Smooth muscle cell (in vitro differentiated cells): ENCODE data around the gene STARD9. TPM values are rescaled to one million over a fixed set of nuclear protein-coding genes. Genes with fewer than 3 reads are reported as not detected.

ENCODE experiments used
- DNase-seq: peaks from one replicate; lab custom pipeline; 2025; ENCODE audit not compliant: unreplicated experiment; lab: John Stamatoyannopoulos, UW
- H2AFZ ChIP-seq: fragments of 200-600 bp; sonication (generic); 2 replicates; pipeline ENCODE4 v1.6.0; 2016; ENCODE audit warnings: antibody characterized with exemption, low read depth, mild to moderate bottlenecking
- H3F3A ChIP-seq: fragments of 200-600 bp; sonication (generic); 2 replicates; pipeline ENCODE4 v1.6.0; 2017; ENCODE audit warnings: antibody characterized with exemption, low read depth
- H3K27ac ChIP-seq: fragments of 200-600 bp; sonication (generic); 2 replicates; pipeline ENCODE4 v1.5.1; 2016; ENCODE audit warnings: low read depth, mild to moderate bottlenecking
- H3K27me3 ChIP-seq: fragments of 200-600 bp; sonication (generic); 2 replicates; pipeline ENCODE4 v1.6.1; 2016; ENCODE audit warnings: low read depth, mild to moderate bottlenecking
- H3K36me3 ChIP-seq: fragments of 200-600 bp; sonication (generic); 2 replicates; pipeline ENCODE4 v1.5.1; 2016; ENCODE audit warnings: low read depth
- H3K4me1 ChIP-seq: fragments of 200-600 bp; sonication (generic); 2 replicates; pipeline ENCODE4 v1.5.1; 2016; ENCODE audit warnings: low read depth
- H3K4me2 ChIP-seq: fragments of 200-600 bp; sonication (generic); 2 replicates; pipeline ENCODE4 v1.6.0; 2016; ENCODE audit warnings: mild to moderate bottlenecking
- H3K4me3 ChIP-seq: fragments of 200-600 bp; sonication (generic); 2 replicates; pipeline ENCODE4 v1.5.1; 2016; ENCODE audit warnings: mild to moderate bottlenecking
- H3K79me2 ChIP-seq: fragments of 200-600 bp; sonication (generic); 2 replicates; pipeline ENCODE4 v1.6.0; 2016; ENCODE audit warnings: low read depth, mild to moderate bottlenecking
- H3K9ac ChIP-seq: fragments of 200-600 bp; sonication (generic); 2 replicates; pipeline ENCODE4 v1.6.0; 2016; ENCODE audit warnings: low read depth
- H3K9me3 ChIP-seq: fragments of 200-600 bp; sonication (generic); replicated peaks from 2 replicates; pipeline ENCODE4 v1.5.1; 2016; ENCODE audit warnings: low read depth
- H4K20me1 ChIP-seq: fragments of 200-600 bp; sonication (generic); 2 replicates; pipeline ENCODE4 v1.6.0; 2016; ENCODE audit warnings: low read depth
- WGBS: methylation state at CpG from one replicate; pipeline ENCODE4 v1.1.7; 2016; ENCODE audit warnings: low lambda C conversion rate; 5-methylcytosine and 5-hydroxymethylcytosine counted together
- polyA plus RNA-seq: library from polyadenylated mRNA; unstranded; fragments of >200 nt; fragmentation: Nextera tagmentation; extraction: Ambion mirVana; gene quantifications from 2 replicates; pipeline ENCODE4 v1.2.1, GENCODE V29; 2016
- total RNA-seq: library from RNA; depleted of rRNA; stranded (reverse); fragments of >200 nt; gene quantifications from 2 replicates; pipeline ENCODE4 v1.2.3, GENCODE V29; 2014
- TF ChIP-seq, protein P1 (sequence below): fragments of 200-600 bp; sonication (generic); IDR thresholded peaks from 2 replicates; pipeline ENCODE4 v1.5.1; 2017; ENCODE audit warnings: borderline replicate concordance, mild to moderate bottlenecking, antibody characterized with exemption; ENCODE audit not compliant: insufficient read depth, poor library complexity, severe bottlenecking

STARD9 gene
- total RNA-seq (6.3 and 6.6 TPM in 2 replicates), polyA plus RNA-seq (1.6 TPM in 2 replicates)

DNA sequence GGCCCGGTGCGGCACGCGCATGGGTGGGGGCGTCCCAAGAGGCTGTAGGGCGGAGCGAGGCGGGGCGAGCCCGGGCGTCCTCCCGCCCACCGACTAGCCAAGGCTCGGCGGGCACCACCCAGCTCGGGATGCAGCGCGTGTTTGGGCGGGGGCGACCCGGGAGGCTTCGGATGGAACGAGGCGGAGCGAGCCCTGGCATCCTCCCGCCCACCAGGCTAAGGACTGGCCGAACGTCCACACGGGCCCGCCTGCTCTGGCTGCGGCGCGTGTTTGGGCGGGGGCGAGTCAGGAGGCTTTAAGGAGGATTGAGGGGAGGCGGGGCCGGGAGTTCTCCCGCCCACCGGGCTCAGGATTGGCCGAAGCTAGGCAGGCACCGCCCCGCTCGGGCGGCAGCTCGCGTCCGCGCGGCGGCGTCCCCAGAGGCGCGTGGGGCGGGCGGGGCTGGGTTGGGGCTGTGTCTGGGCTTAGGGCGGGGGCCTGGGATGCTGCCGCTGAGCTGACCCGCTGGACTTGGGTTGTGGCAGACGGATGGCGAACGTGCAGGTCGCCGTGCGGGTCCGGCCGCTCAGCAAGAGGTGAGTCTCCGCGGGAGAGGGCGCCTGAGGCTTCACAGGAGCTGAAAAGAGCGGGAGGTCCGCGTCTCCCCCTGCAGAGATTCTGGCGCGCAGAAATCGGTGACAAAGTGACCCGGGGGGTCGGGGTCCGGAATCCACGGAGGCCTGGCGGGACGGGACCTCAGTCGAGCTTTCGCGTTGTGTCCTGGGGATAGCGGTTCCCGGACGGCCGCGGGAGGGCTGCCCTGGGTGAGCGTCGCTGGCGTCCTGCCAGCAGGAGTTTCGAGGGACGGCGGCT lies at the start of gene STARD9:
Gene STARD9, plus strand, starts transcription at position 419 of the 852 bp plus-strand sequence. Its CDS starts 110 bp downstream, at position 529.
- no peaks in the 10 kb centered on the region for H3K27me3 ChIP-seq
- H3K4me3 ChIP-seq = peak within 1 kb of the TSS; percentile 76
- no peaks in the 10 kb centered on the region for H3K79me2 ChIP-seq
- H3K9ac ChIP-seq = peak within 1 kb of the TSS; percentile 64
- no peaks in the 10 kb centered on the region for H3F3A ChIP-seq
- H3K27ac ChIP-seq = peak within 1 kb of the TSS; percentile 21
- H3K4me1 ChIP-seq = peaks cover 10% of the 10 kb centered on the region
- peak within 1 kb of the TSS; percentile 96 for H2AFZ ChIP-seq
- DNase-seq = peak; percentile 95
- no peaks in the 10 kb centered on the region for H3K9me3 ChIP-seq
- H3K4me2 ChIP-seq = peak within 1 kb of the TSS; percentile 96
- 1% methylated on average over 76 of the region's 95 CpGs for WGBS
- TF ChIP-seq, protein P1, sequence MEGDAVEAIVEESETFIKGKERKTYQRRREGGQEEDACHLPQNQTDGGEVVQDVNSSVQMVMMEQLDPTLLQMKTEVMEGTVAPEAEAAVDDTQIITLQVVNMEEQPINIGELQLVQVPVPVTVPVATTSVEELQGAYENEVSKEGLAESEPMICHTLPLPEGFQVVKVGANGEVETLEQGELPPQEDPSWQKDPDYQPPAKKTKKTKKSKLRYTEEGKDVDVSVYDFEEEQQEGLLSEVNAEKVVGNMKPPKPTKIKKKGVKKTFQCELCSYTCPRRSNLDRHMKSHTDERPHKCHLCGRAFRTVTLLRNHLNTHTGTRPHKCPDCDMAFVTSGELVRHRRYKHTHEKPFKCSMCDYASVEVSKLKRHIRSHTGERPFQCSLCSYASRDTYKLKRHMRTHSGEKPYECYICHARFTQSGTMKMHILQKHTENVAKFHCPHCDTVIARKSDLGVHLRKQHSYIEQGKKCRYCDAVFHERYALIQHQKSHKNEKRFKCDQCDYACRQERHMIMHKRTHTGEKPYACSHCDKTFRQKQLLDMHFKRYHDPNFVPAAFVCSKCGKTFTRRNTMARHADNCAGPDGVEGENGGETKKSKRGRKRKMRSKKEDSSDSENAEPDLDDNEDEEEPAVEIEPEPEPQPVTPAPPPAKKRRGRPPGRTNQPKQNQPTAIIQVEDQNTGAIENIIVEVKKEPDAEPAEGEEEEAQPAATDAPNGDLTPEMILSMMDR = no peak
- no peaks in the 10 kb centered on the region for H3K36me3 ChIP-seq
- no peaks in the 10 kb centered on the region for H4K20me1 ChIP-seq

DNA sequence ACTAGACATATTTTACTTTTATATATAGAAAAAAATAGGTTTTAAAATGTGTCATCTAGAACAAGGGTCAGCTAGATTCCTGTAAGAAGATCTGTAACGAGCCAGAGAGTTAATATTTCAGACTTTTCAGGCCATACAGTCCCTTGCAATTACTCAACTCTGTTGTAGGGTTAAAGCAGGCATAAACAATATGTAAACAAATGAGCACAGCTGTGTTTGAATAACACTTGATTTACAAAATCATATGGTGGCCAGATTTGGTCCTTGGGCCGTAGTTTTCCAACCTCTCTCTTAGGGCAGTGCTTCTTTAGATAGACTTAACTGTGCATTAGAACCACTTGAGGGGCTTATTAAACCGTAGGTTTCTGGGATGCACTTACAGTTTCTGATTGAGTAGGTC lies 46.4 kb upstream of the STARD9 start:
- no peak for DNase-seq
- no peaks in the 10 kb centered on the region for H4K20me1 ChIP-seq
- TF ChIP-seq, protein P1 = no peak
- H3K79me2 ChIP-seq = no peaks in the 10 kb centered on the region
- no peak overlapping the region for H3K4me2 ChIP-seq
- WGBS = 94% methylated on average over 3 of the region's 3 CpGs
- no peak overlapping the region for H3K9ac ChIP-seq
- H3K27ac ChIP-seq = no peak overlapping the region
- H3K36me3 ChIP-seq = peaks cover 20% of the 10 kb centered on the region
- H3K4me3 ChIP-seq = no peak overlapping the region
- H3F3A ChIP-seq = no peaks in the 10 kb centered on the region
- H2AFZ ChIP-seq = no peak overlapping the region
- no peaks in the 10 kb centered on the region for H3K27me3 ChIP-seq
- H3K4me1 ChIP-seq = no peaks in the 10 kb centered on the region
- no peaks in the 10 kb centered on the region for H3K9me3 ChIP-seq

DNA sequence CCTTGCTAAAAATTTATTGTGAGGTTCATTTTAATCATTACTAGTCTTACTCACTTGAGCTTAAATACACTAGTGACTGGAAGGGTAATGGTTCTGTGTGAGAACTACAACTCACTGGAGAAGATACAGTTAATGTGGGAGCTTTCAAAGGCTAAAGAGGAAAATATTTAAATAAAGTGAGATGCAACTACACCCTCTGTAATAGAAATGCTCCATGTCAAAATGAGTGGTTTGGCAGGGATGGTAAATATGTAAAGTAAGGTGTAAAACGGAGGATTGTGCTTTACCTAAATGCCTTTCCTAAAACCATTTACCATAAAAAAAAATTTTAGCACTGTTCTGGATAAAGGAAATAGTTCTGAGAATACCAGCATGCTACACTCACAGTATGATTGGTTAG lies 42.2 kb upstream of the STARD9 start:
- WGBS = 94% methylated on average over 1 of the region's 1 CpG
- H3F3A ChIP-seq = peaks cover 6% of the 10 kb centered on the region
- H2AFZ ChIP-seq = no peak overlapping the region
- TF ChIP-seq, protein P1 = no peak
- H3K79me2 ChIP-seq = no peaks in the 10 kb centered on the region
- no peak overlapping the region for H3K9ac ChIP-seq
- no peak for DNase-seq
- H3K27ac ChIP-seq = no peak overlapping the region
- no peaks in the 10 kb centered on the region for H4K20me1 ChIP-seq
- no peaks in the 10 kb centered on the region for H3K9me3 ChIP-seq
- H3K4me3 ChIP-seq = no peak overlapping the region
- H3K4me1 ChIP-seq = no peaks in the 10 kb centered on the region
- peaks cover 20% of the 10 kb centered on the region for H3K36me3 ChIP-seq
- no peaks in the 10 kb centered on the region for H3K27me3 ChIP-seq
- no peak overlapping the region for H3K4me2 ChIP-seq
